ENCODE measurements around the gene NUP210. TPM values are rescaled to one million over a fixed set of nuclear protein-coding genes. Genes with fewer than 3 reads are reported as not detected.

NUP210 gene
- total RNA-seq, 1 donor: 140 TPM

GRCh38 chr3:13299531-13300155, 120.5 kb downstream of the NUP210 start:
- no peak for DNase-seq (ENCODE audit: low read depth in 2 of 3, low spot score in 2 of 3)

- peak in 2 of 3 donors; percentile 39 to 66 for DNase-seq (ENCODE audit: low read depth in 2 of 3, low spot score in 2 of 3)
Measured at GRCh38 chr3:13296662-13297061, 123.5 kb downstream of the NUP210 start.

- DNase-seq (ENCODE audit: low read depth in 2 of 3, low spot score in 2 of 3): peak in 1 of 3 donors; percentile 36
Measured at GRCh38 chr3:13294442-13295351, 125.4 kb downstream of the NUP210 start.

GRCh38 chr3:13292375-13292774, 127.7 kb downstream of the NUP210 start:
- no peak for DNase-seq (ENCODE audit: low read depth in 2 of 3, low spot score in 2 of 3)

GRCh38 chr3:13290941-13291340, 129.2 kb downstream of the NUP210 start:
- DNase-seq (ENCODE audit: low read depth in 2 of 3, low spot score in 2 of 3): no peak

GRCh38 chr3:13289771-13290285, 130.3 kb downstream of the NUP210 start:
- DNase-seq (ENCODE audit: low read depth in 2 of 3, low spot score in 2 of 3): no peak

- DNase-seq (ENCODE audit: low read depth in 2 of 3, low spot score in 2 of 3): no peak
Measured at GRCh38 chr3:13288732-13289718, 131.1 kb downstream of the NUP210 start.

GRCh38 chr3:13287833-13288232, 132.3 kb downstream of the NUP210 start:
- no peak for DNase-seq (ENCODE audit: low read depth in 2 of 3, low spot score in 2 of 3)

GRCh38 chr3:13286873-13287272, 133.2 kb downstream of the NUP210 start:
- no peak for DNase-seq (ENCODE audit: low read depth in 2 of 3, low spot score in 2 of 3)

- DNase-seq (ENCODE audit: low read depth in 2 of 3, low spot score in 2 of 3): no peak
Measured at GRCh38 chr3:13285007-13285567, 135.0 kb downstream of the NUP210 start.

- DNase-seq (ENCODE audit: low read depth in 2 of 3, low spot score in 2 of 3): no peak
Measured at GRCh38 chr3:13283877-13284264, 136.3 kb downstream of the NUP210 start.

GRCh38 chr3:13282986-13283876, 136.9 kb downstream of the NUP210 start:
- DNase-seq (ENCODE audit: low read depth in 2 of 3, low spot score in 2 of 3): peak in 2 of 3 donors; percentile 37 to 49

- no peak for DNase-seq (ENCODE audit: low read depth in 2 of 3, low spot score in 2 of 3)
Measured at GRCh38 chr3:13282358-13282985, 137.7 kb downstream of the NUP210 start.

GRCh38 chr3:13281507-13282357, 138.4 kb downstream of the NUP210 start:
- DNase-seq (ENCODE audit: low read depth in 2 of 3, low spot score in 2 of 3): no peak

- no peak for DNase-seq (ENCODE audit: low read depth in 2 of 3, low spot score in 2 of 3)
Measured at GRCh38 chr3:13280811-13281506, 139.2 kb downstream of the NUP210 start.

- DNase-seq (ENCODE audit: low read depth in 2 of 3, low spot score in 2 of 3): no peak
Measured at GRCh38 chr3:13280122-13280790, 139.9 kb downstream of the NUP210 start.

- DNase-seq (ENCODE audit: low read depth in 2 of 3, low spot score in 2 of 3): no peak
Measured at GRCh38 chr3:13279532-13279910, 140.6 kb downstream of the NUP210 start.

All from hematopoietic multipotent progenitor cell (in vitro differentiated cells).